Right forelimb (tissue), 1 donor: ENCODE data around the gene NCAM2.
"Not testable (repeated sequence)": the region's sequence is repeated elsewhere in the genome, so short reads cannot be mapped to it uniquely, and the experiment has no call there.

Experiments used
- DNase-seq: peaks from one replicate; pipeline ENCODE4 v3.0.0-alpha.2; 2018

Gene NCAM2

DNA sequence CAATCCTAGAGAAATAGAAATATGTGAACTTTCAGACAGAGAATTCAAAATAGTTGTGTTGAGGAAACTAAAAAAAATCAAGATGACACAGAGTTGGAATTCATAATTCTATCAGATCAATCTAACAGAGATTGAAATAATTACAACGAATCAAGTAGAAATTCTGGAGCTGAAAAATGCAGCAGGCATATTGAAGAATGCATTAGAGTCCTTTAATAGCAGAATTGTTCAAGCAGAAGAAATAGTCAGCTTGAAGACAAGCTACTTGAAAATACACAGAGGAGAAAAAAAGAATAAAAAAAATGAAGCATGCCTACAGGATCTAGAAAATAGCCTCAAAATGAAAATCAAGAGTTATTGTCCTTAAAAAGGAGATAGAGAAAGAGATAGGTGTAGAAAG lies 347.1 kb downstream of the NCAM2 start:
- no peak for DNase-seq

DNA sequence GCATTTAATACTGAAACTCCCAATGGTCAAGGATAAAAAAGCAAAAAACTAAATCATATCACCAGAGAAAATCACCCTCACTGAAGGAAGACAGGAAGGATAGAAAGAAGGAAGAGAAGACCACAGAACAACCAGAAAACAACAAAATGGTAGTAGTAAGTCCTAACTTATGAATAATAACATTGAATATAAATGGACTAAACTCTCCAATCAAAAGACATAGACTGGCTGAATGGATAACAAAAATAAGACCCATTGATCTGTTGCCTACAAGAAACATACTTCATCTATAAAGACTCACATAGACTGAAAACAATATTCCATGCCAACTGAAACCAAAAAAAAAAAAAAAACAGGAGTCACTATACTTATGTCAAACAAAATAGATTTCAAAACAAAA lies 347.7 kb downstream of the NCAM2 start:
- no peak for DNase-seq

GRCh38 chr21:21366277-21366676 lies 368.1 kb downstream of the NCAM2 start:
- DNase-seq: no peak

- DNase-seq: no peak
Observed at GRCh38 chr21:21367583-21367982, 369.4 kb downstream of the NCAM2 start.

DNA sequence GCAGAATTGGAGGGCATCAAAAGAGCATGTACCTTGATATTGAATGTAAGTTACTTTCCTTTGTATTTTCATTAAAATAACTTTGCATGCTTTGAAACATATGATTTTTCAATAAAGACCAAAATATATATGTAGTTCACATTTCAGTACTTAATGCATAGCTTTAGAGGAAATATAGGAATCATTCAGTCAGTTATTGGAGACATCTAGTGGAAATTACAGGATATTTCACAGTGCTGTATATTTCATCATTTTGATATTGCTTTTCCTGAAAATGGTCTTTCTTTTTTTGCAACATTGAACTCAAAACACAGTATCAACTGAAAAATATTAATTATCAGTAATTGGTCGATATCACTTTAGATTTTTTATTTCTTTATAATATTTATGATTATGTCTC lies 375.8 kb downstream of the NCAM2 start:
- no peak for DNase-seq

GRCh38 chr21:21383126-21383525 lies 384.9 kb downstream of the NCAM2 start:
- DNase-seq: no peak

- no peak for DNase-seq
Observed at GRCh38 chr21:21384977-21385376, 386.8 kb downstream of the NCAM2 start.

DNA sequence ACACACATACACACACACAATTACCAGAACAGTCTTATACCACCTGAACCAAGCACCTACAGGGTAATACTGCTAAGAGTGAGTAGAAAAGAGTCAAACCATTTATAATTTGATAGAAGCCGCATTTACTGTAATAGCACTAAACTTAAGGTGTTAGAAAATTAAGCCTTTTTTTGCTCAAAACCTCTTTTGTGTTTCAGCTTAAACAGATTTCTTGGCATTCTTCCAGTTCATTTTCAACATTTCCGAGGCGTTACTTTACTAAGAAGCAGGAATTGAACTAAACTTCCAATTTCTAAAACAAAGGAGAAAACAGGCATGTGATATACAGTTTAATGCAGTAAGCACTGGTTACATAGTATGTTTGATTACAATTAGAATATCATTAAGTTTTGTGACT lies 387.2 kb downstream of the NCAM2 start:
- no peak for DNase-seq

DNA sequence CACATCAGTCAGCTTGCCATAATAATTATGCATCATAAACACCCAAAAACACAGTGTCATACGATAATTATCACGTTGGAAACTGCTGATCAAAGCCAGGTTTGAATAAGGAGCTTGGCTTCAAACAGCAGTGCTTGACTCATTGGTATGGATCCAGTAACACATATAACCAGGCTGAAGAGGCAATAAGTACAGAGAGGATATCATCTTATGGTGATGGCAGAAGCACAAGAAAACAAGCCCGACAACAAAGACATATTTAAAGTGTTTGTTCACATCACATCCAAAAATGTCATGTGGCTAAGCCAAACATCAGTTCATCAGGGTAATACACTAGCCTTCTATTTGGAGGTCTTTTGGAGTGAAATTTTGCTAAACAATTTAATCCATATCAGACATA lies 389.7 kb downstream of the NCAM2 start:
- no peak for DNase-seq

GRCh38 chr21:21394064-21394463 lies 395.9 kb downstream of the NCAM2 start:
- DNase-seq: no peak

DNA sequence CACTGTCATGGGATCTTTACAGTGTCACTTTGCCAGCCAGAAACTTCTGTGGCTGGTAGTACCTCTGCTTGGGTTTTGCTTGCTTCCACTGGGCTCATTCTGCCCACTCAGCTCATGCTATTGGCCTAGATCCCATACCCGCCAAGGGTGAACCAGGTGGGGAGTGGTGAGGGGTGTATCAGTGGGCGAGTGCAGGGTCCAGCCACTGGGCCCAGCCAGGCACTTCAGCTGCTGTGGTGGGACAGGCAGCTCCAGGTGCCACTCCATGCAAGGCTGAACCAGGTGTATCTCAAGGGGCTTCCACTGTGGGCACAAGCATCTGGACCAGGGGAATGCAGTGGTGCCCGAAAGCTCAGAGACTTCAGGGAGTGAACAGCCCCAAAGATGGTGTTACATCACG lies 398.2 kb downstream of the NCAM2 start:
- DNase-seq: no peak

DNA sequence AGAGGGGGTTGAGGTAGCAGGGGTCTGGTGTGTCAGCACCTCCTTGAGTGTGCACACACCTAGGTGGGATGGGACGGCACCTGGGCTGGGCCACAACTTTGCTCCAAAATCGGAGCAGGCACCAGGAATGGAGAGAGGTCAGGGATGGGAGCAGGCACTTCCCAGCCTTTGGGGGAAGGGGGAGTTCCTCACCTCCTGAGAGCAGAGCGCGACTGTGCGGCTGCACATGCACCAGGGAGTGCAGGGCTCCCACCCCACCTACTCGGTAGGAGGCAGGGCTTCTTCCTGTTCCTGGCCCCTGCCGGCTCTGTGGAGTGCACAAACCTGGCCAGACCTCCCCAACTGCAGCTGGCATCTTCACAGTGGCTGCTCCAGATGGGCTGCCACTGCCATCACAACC lies 399.3 kb downstream of the NCAM2 start:
- DNase-seq: no peak

- DNase-seq: no peak
Observed at GRCh38 chr21:21401444-21401843, 403.2 kb downstream of the NCAM2 start.

- DNase-seq: not testable (repeated sequence)
Observed at GRCh38 chr21:21402187-21402586, 404.0 kb downstream of the NCAM2 start.

GRCh38 chr21:21404261-21404660 lies 406.1 kb downstream of the NCAM2 start:
- not testable (repeated sequence) for DNase-seq

- DNase-seq: no peak
Observed at GRCh38 chr21:21406921-21407320, 408.7 kb downstream of the NCAM2 start.

GRCh38 chr21:21412096-21412495 lies 413.9 kb downstream of the NCAM2 start:
- no peak for DNase-seq

DNA sequence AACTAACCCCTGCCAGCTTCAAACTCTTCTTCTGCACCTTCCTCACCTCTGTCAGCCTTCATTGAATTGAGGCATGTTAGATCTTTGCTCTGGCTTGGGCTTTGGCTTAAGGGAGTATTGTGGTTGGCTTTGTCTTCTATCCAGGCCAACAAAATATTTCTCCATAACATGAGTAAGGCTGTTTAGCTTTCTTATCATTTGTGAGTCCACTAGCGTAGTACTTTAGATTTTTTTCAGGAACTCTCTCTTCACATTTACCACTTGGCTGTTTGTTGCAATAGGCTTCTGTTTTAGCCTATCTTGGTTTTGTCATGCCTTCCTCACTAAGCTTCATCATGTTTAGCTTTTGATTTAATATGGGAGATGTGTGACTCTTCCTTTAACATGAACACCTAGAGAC lies 417.5 kb downstream of the NCAM2 start:
- DNase-seq: no peak

DNA sequence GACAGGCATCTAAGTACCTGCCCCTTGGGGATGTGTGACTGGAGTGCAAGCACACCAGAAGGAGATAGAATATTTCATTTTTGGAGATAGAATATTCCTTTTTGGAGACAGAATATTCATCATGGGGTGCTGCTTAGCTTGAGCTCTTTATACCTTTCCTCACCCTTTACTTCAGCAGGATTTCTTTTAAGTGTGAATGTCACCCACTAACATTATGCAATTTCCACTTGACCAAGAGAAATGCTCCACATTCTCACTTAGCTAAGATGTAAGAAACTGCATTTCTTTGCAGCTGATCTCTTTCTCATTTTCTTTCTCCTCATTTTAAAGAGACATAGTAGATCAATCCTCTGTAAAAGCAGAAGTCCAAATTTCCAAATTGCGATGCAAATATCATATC lies 436.7 kb downstream of the NCAM2 start:
- no peak for DNase-seq

- DNase-seq: no peak
Observed at GRCh38 chr21:21436012-21436534, 437.9 kb downstream of the NCAM2 start.

DNA sequence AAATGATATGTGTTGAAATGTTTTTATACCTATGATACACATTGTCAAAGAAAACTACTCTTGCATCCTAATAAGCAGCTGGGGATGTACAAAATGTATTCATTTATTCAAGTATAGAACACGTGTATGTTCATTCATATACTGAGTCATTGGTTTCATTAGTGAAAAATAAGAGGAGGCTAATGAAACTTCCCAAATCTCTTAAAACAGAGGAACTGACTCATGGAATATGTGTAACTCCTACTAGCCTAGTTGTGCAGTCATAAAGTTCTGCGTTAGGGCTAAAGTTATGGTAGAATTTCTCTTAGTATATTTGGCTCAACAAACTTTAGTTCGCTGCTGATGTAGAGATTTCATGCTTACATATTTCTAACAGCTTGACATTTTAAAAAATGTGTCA lies 441.6 kb downstream of the NCAM2 start:
- DNase-seq: no peak

DNA sequence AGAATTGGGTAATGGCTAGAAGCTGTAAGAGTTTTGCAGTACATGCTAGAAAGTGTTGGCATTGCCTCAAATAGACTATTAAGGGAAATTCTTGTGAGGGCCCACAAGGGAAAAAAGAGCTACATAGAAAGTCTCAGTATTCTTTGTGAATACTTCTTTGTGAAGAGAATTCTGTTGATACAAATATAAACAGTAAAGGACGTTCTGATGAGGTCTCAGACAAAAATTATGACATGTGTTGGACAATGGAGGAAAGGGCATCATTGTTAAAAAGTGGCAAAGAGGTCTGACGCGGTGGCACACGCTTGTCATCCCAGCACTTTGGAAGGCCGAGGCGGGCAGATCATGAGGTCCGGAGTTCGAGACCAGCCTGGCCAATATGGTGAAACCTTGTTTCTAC lies 458.9 kb downstream of the NCAM2 start:
- DNase-seq: no peak

DNA sequence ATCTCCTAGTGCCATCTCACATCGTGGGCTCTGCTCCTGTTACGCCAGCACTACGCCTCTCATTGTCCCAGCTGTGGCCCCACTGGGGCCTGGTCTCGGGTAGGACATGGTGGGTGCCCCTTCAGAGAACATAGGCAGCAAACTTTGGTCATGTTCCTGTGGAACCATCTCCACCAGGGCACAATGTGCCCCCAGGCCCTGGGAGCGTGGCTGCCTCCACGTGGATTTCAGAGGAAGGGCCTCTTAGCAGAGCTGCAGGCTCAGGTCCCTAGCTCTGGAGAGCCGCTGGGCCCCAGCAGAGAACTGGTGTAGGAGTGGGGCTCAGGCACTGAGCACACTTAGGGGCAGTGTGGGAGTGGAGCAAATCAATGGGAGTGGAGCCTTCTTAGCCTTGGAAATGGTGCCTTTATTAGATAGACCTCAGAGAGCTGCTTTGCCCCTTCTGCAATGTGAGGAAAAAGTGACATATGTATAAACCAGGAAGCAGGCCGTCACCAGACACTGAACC lies 460.0 kb downstream of the NCAM2 start:
- no peak for DNase-seq

GRCh38 chr21:21460979-21461378 lies 462.8 kb downstream of the NCAM2 start:
- DNase-seq: no peak

DNA sequence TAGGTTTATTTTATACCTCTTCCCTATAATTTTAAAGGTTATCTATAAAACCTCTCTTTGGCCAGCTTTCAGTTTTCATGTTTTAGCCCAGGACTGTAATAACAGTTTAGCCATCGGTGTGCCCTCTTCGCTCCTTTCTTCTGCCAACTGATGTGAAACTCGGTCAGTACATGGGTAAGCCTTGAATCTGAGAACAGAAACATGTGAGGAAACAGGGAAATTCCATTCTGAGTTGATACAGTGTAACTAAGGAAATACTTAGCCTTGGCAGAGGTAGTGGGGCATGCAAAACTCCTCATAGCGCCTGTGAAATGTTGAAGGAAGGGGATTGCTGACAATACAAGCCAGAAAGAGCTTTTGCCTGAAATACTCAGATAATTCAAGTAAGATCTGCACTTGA lies 465.2 kb downstream of the NCAM2 start:
- no peak for DNase-seq

- DNase-seq: no peak
Observed at GRCh38 chr21:21464684-21465083, 466.5 kb downstream of the NCAM2 start.
